Endothelial cell of umbilical vein (primary cell): ENCODE measurements around the gene GAB2. TPM values are rescaled to one million over a fixed set of nuclear protein-coding genes. Genes with fewer than 3 reads are reported as not detected.
"Not testable (repeated sequence)": the region's sequence is repeated elsewhere in the genome, so short reads cannot be mapped to it uniquely, and the experiment has no call there.

ENCODE experiments used
- BruUV-seq: library from RNA; stranded (reverse); fragments of 400-500 nt; replicated peaks from 2 replicates; lab custom pipeline; 2021; lab: Mats Ljungman, UMichigan
- CTCF ChIA-PET: fragments of 300-600, 350-600 bp; sonication (Branson Sonifier 250); formaldehyde crosslinking; loops from one replicate; lab custom pipeline; 2021; ENCODE audit warnings: antibody characterized with exemption, inconsistent platforms; lab: Charles Lee
- POLR2A ChIA-PET: fragments of 300-600, 350-600 bp; sonication (Branson Sonifier 250); formaldehyde crosslinking; loops from one replicate; lab custom pipeline; 2021; ENCODE audit warnings: antibody characterized with exemption, inconsistent platforms; lab: Charles Lee
- DNase-seq: peaks from one replicate; pipeline ENCODE4 v3.0.0-alpha.2; 2011; ENCODE audit warnings: low read depth, low spot score
- FAIRE-seq: peaks from 2 replicates; lab custom pipeline; 2011; peaks lifted over from hg19 to GRCh38; lab: Jason Lieb, UNC
- H2AFZ ChIP-seq: 2 replicates; pipeline ENCODE4 v1.6.0; 2012; ENCODE audit warnings: low read depth, low read length, control low read depth, inconsistent platforms
- H3K27ac ChIP-seq: 2 replicates; pipeline ENCODE4 v1.5.1; 2011; ENCODE audit warnings: low read depth, mild to moderate bottlenecking, control low read depth, low read length, moderate library complexity; ENCODE audit not compliant: insufficient read depth
- H3K27me3 ChIP-seq, 2 experiments: 2 replicates each; pipeline versions ENCODE4 v1.6.0 to v1.6.1; 2011; ENCODE audit warnings: low read length in 2 of 2, mixed read lengths in 1 of 2; ENCODE audit not compliant: control insufficient read depth in 2 of 2, insufficient read depth in 2 of 2
- H3K36me3 ChIP-seq, 2 experiments: 2 replicates in 1 of 2; 3 replicates in 1 of 2; pipeline ENCODE4 v1.5.1; 2011; ENCODE audit warnings: low read length in 2 of 2, mild to moderate bottlenecking in 1 of 2, moderate library complexity in 1 of 2; ENCODE audit not compliant: control insufficient read depth in 2 of 2, insufficient read depth in 2 of 2; ENCODE audit errors: extremely low read depth in 1 of 2
- H3K4me1 ChIP-seq: 3 replicates; pipeline ENCODE4 v1.5.1; 2011; ENCODE audit warnings: mild to moderate bottlenecking, low read length; ENCODE audit not compliant: control insufficient read depth, insufficient read depth; ENCODE audit errors: extremely low read depth
- H3K4me2 ChIP-seq: 2 replicates; pipeline ENCODE4 v1.6.1; 2011; ENCODE audit warnings: low read length, control low read depth, mixed read lengths; ENCODE audit not compliant: insufficient read depth
- H3K4me3 ChIP-seq, 3 experiments: fragments of 200-600 bp in 1 of 3; sonication (generic), shearing (Covaris generic) in 1 of 3; replicated peaks in 1 of 3; 2 replicates each; pipeline ENCODE4 v1.5.1; 2011 to 2016; ENCODE audit warnings: control low read depth in 3 of 3, low read length in 3 of 3, mild to moderate bottlenecking in 2 of 3, inconsistent platforms in 1 of 3, low read depth in 1 of 3, moderate library complexity in 1 of 3; ENCODE audit not compliant: insufficient read depth in 1 of 3
- H3K79me2 ChIP-seq: 2 replicates; pipeline ENCODE4 v1.6.0; 2012; ENCODE audit warnings: low read length, inconsistent platforms; ENCODE audit not compliant: control insufficient read depth, insufficient read depth
- H3K9ac ChIP-seq: replicated peaks from 2 replicates; pipeline ENCODE3; 2011; ENCODE audit warnings: low read length, control low read depth; ENCODE audit not compliant: insufficient read depth; ENCODE audit errors: extremely low read depth
- H3K9me1 ChIP-seq: replicated peaks from 3 replicates; pipeline ENCODE4 v1.6.0; 2011; ENCODE audit warnings: mild to moderate bottlenecking, low read length; ENCODE audit not compliant: control insufficient read depth, insufficient read depth; ENCODE audit errors: extremely low read depth
- H3K9me3 ChIP-seq: replicated peaks from 2 replicates; pipeline ENCODE4 v1.5.1; 2012; ENCODE audit warnings: low read length, inconsistent platforms; ENCODE audit not compliant: control insufficient read depth, insufficient read depth
- H4K20me1 ChIP-seq: replicated peaks from 2 replicates; pipeline ENCODE3; 2011; ENCODE audit warnings: mild to moderate bottlenecking, low read length; ENCODE audit not compliant: control insufficient read depth, insufficient read depth; ENCODE audit errors: extremely low read depth
- EZH2 ChIP-seq: IDR thresholded peaks from 2 replicates; pipeline ENCODE4 v1.6.1; 2012; ENCODE audit warnings: borderline replicate concordance, low read depth, mild to moderate bottlenecking, moderate library complexity, low read length, inconsistent platforms; ENCODE audit not compliant: severe bottlenecking
- FOS ChIP-seq: IDR thresholded peaks from 2 replicates; pipeline ENCODE4 v1.6.1; 2011; ENCODE audit warnings: mild to moderate bottlenecking, low read length, moderate library complexity, borderline replicate concordance; ENCODE audit not compliant: insufficient read depth
- GATA2 ChIP-seq: IDR thresholded peaks from 2 replicates; pipeline ENCODE4 v1.7.0; 2011; ENCODE audit warnings: low read depth, mild to moderate bottlenecking, moderate library complexity, mixed read lengths, low read length; ENCODE audit not compliant: insufficient read length, insufficient read depth
- JUN ChIP-seq: IDR thresholded peaks from 2 replicates; pipeline ENCODE4 v1.6.1; 2011; ENCODE audit warnings: borderline replicate concordance, low read depth; ENCODE audit not compliant: insufficient read length, insufficient read depth
- MAX ChIP-seq: IDR thresholded peaks from 2 replicates; pipeline ENCODE4 v1.6.1; 2011; ENCODE audit not compliant: insufficient read depth, insufficient read length
- MYC ChIP-seq: IDR thresholded peaks from one replicate; pipeline ENCODE4 v1.6.1; 2011; ENCODE audit warnings: mild to moderate bottlenecking, low read depth, low read length
- POLR2A ChIP-seq: IDR thresholded peaks from 2 replicates; pipeline ENCODE4 v1.6.1; 2012; ENCODE audit warnings: low read depth, mild to moderate bottlenecking, control low read depth, low read length
- POLR2AphosphoS5 ChIP-seq: IDR thresholded peaks from 2 replicates; pipeline ENCODE4 v1.6.1; 2012; ENCODE audit warnings: low read depth, mild to moderate bottlenecking, control low read depth, low read length, moderate library complexity; ENCODE audit not compliant: insufficient read depth
- dilution Hi-C: fragments of 300-500 bp; cut with MboI; formaldehyde crosslinking; loops from one replicate; pipeline ENCODE4 v1.15.0; 2019; ENCODE audit warnings: low sequenced_read_pairs; ENCODE audit not compliant: extremely low pct_ligation_motif_present
- intact Hi-C: fragments of 100-400 bp; cut with micrococcal nuclease; formaldehyde crosslinking; loops from one replicate; pipeline ENCODE4 v1.10.0; 2022
- polyA plus RNA-seq, 4 experiments: library from polyadenylated mRNA; depleted of rRNA in 3 of 4; stranded (reverse) in 3 of 4; unstranded in 1 of 4; fragments of >200 nt; gene quantifications; 2 replicates each; pipeline versions ENCODE4 v1.2.1 to v1.2.3, GENCODE V29; 2011 to 2012; ENCODE audit warnings: missing spikeins in 1 of 4
- total RNA-seq: library from RNA; stranded (reverse); gene quantifications from 2 replicates; pipeline ENCODE4 v1.2.3, GENCODE V29; 2021
- TF ChIP-seq, protein P1 (sequence below), 2 donors: IDR thresholded peaks; 1 replicate in 1 of 2; 2 replicates in 1 of 2; pipeline ENCODE4 v1.5.1; 2011; ENCODE audit warnings: low read length in 2 of 2, mild to moderate bottlenecking in 2 of 2, moderate library complexity in 2 of 2, control low read depth in 1 of 2, inconsistent platforms in 1 of 2, low read depth in 1 of 2; ENCODE audit not compliant: insufficient read depth in 1 of 2; ENCODE audit errors: extremely low read depth in 1 of 2

The GAB2 gene
- total and polyA plus RNA-seq, 2 donors (not counting 3 experiments of a cell fraction or from before 2014, with no cell fraction given), result 19.6 to 39.6 TPM

DNA sequence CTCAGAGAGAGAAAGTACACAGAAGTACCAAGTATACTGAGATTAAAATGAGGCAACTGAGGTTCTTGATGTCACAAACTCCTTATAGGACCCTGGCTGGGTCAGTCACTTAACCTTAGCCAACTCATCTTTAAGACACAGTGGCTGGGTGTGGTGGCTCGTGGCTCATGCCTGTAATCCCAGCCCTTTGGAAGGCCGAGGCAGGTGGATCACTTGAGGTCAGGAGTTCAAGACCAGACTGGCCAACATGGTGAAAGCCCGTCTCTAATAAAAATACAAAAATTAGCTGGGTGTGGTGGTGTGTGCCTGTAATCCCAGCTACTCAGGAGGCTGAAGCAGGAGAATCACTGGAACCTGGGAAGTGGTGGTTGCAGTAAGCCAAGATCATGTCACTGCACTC is 61.9 kb downstream of the GAB2 start:
- FAIRE-seq, H3K9me3 ChIP-seq, H4K20me1 ChIP-seq, H3K4me1 ChIP-seq, H3K36me3 ChIP-seq, H3K27me3 ChIP-seq, H3K4me3 ChIP-seq, H2AFZ ChIP-seq, intact Hi-C loops, BruUV-seq, dilution Hi-C loops, H3K27ac ChIP-seq, H3K9me1 ChIP-seq, H3K9ac ChIP-seq, H3K4me2 ChIP-seq, DNase-seq: not testable (repeated sequence)
- CTCF ChIA-PET, result interaction anchor here (0.7 to 1.2 kb wide), 2 partner anchors 11 to 128 kb away, joined by 3 read pairs; no protein-coding TSS in a partner anchor
- H3K79me2 ChIP-seq, result peaks cover 59% of the 10 kb centered on the region
- POLR2A ChIA-PET, result interaction anchor here (0.6 kb wide), 1 partner anchor 25 kb away, joined by 3 read pairs; no protein-coding TSS in a partner anchor

DNA sequence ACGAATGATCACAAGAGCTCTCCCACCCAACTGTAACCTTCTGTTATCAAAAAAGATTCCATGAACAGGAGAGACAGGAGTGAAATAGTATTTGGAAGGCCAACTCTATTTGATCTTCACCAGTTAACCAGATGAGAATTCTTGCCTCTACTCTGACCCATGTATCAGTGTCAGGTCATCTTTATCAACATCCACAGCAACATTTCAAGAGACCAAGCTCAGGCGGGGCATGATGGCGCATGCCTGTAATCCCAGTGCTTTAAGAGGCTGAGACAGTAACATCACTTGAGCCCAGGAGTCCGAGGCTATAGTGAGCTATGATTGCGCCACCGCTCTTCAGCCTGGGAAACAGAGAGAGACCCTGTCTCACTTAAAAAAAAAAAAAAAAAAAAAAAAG is 62.3 kb downstream of the GAB2 start:
- intact Hi-C loops (no loop called here), dilution Hi-C loops (no loop called here)
- Histone ChIP-seq H3K4me3 (no peak overlapping the region), H3K4me2 (no peak overlapping the region), H3K9me3 (no peaks in the 10 kb centered on the region), H3K27me3 (no peaks in the 10 kb centered on the region), H3K9me1 (no peaks in the 10 kb centered on the region), H3K27ac (no peak overlapping the region), H4K20me1 (peaks cover 4% of the 10 kb centered on the region), H3K9ac (no peak overlapping the region), H3K36me3 (no peaks in the 10 kb centered on the region), H3K4me1 (peaks cover 14% of the 10 kb centered on the region), H3K79me2 (peaks cover 56% of the 10 kb centered on the region), H2AFZ (no peak overlapping the region)
- TF ChIP-seq MYC (no peak), EZH2 (no peak), POLR2A (no peak), FOS (no peak), POLR2AphosphoS5 (no peak), JUN (no peak), MAX (no peak), GATA2 (no peak)
- TF ChIP-seq, protein P1, sequence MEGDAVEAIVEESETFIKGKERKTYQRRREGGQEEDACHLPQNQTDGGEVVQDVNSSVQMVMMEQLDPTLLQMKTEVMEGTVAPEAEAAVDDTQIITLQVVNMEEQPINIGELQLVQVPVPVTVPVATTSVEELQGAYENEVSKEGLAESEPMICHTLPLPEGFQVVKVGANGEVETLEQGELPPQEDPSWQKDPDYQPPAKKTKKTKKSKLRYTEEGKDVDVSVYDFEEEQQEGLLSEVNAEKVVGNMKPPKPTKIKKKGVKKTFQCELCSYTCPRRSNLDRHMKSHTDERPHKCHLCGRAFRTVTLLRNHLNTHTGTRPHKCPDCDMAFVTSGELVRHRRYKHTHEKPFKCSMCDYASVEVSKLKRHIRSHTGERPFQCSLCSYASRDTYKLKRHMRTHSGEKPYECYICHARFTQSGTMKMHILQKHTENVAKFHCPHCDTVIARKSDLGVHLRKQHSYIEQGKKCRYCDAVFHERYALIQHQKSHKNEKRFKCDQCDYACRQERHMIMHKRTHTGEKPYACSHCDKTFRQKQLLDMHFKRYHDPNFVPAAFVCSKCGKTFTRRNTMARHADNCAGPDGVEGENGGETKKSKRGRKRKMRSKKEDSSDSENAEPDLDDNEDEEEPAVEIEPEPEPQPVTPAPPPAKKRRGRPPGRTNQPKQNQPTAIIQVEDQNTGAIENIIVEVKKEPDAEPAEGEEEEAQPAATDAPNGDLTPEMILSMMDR (IDR thresholded peaks at IDR 0.05; ENCODE audit: extremely low read depth in 1 of 2, insufficient read depth in 1 of 2, low read depth in 1 of 2, low read length in 2 of 2), result no peak
- no peak for DNase-seq
- no peak for FAIRE-seq
- CTCF ChIA-PET, result interaction anchor here (0.6 to 1.2 kb wide), 3 partner anchors 10 to 167 kb away, joined by 3 to 4 read pairs (median 3); partner anchors contain the start of gene KCTD21
- BruUV-seq, result no TSS peak
- POLR2A ChIA-PET, result interaction anchor here (0.6 kb wide), 1 partner anchor 24 kb away, joined by 3 read pairs; no protein-coding TSS in a partner anchor
